Trophoblast cell (in vitro differentiated cells and primary cell): Measurements from ENCODE around the gene AK6.

Source experiments
- DNase-seq, 2 donors: peaks; one replicate each; pipeline ENCODE4 v3.0.0-alpha.2; 2016
- H2AFZ ChIP-seq: 2 replicates; pipeline ENCODE4 v1.6.1; 2013; ENCODE audit warnings: low read length, moderate library complexity, mild to moderate bottlenecking; ENCODE audit not compliant: insufficient read depth, poor library complexity
- H2AK5ac ChIP-seq: 2 replicates; pipeline ENCODE4 v1.6.1; 2013; ENCODE audit warnings: mild to moderate bottlenecking, low read length
- H2BK120ac ChIP-seq: 2 replicates; pipeline ENCODE4 v1.6.1; 2013; ENCODE audit warnings: low read length, mild to moderate bottlenecking, moderate library complexity; ENCODE audit not compliant: insufficient read depth, poor library complexity
- H2BK12ac ChIP-seq: 2 replicates; pipeline ENCODE4 v1.6.1; 2013; ENCODE audit warnings: mild to moderate bottlenecking, low read length, moderate library complexity
- H2BK5ac ChIP-seq: 2 replicates; pipeline ENCODE4 v1.6.1; 2013; ENCODE audit warnings: low read length, low read depth, moderate library complexity, mild to moderate bottlenecking; ENCODE audit not compliant: poor library complexity
- H3K14ac ChIP-seq: 2 replicates; pipeline ENCODE4 v1.6.1; 2013; ENCODE audit warnings: mild to moderate bottlenecking, low read length
- H3K18ac ChIP-seq: 2 replicates; pipeline ENCODE4 v1.6.1; 2013; ENCODE audit warnings: mild to moderate bottlenecking, low read length
- H3K23ac ChIP-seq: 2 replicates; pipeline ENCODE4 v1.6.1; 2013; ENCODE audit warnings: low read length
- H3K27ac ChIP-seq: 2 replicates; pipeline ENCODE4 v1.5.1; 2013; ENCODE audit warnings: low read depth, mild to moderate bottlenecking, inconsistent platforms, low read length, moderate library complexity
- H3K27me3 ChIP-seq: 2 replicates; pipeline ENCODE4 v1.6.1; 2013; ENCODE audit warnings: inconsistent platforms, mild to moderate bottlenecking, low read length, moderate library complexity; ENCODE audit not compliant: insufficient read depth
- H3K36me3 ChIP-seq, 2 experiments: 1 replicate in 1 of 2; 2 replicates in 1 of 2; pipeline ENCODE4 v1.6.1; 2013; ENCODE audit warnings: low read length in 2 of 2, mild to moderate bottlenecking in 2 of 2, moderate library complexity in 1 of 2; ENCODE audit not compliant: insufficient read depth in 2 of 2, control insufficient read depth in 1 of 2
- H3K4ac ChIP-seq: 2 replicates; pipeline ENCODE4 v1.6.1; 2013; ENCODE audit warnings: low read depth, mild to moderate bottlenecking, low read length, moderate library complexity
- H3K4me1 ChIP-seq, 2 experiments: 1 replicate in 1 of 2; 2 replicates in 1 of 2; pipeline ENCODE4 v1.6.1; 2013; ENCODE audit warnings: low read length in 2 of 2, mild to moderate bottlenecking in 2 of 2, moderate library complexity in 1 of 2; ENCODE audit not compliant: insufficient read depth in 2 of 2, control insufficient read depth in 1 of 2
- H3K4me2 ChIP-seq: 2 replicates; pipeline ENCODE4 v1.6.1; 2013; ENCODE audit warnings: inconsistent platforms, mild to moderate bottlenecking, low read length, moderate library complexity
- H3K4me3 ChIP-seq: 2 replicates; pipeline ENCODE4 v1.5.1; 2013; ENCODE audit warnings: mild to moderate bottlenecking, low read depth, low read length, inconsistent platforms
- H3K79me1 ChIP-seq: one replicate; pipeline ENCODE4 v1.6.1; 2013; ENCODE audit warnings: low read length
- H3K79me2 ChIP-seq: 2 replicates; pipeline ENCODE4 v1.6.1; 2013; ENCODE audit warnings: low read length, mild to moderate bottlenecking; ENCODE audit not compliant: control insufficient read depth, insufficient read depth, poor library complexity
- H3K9ac ChIP-seq: 2 replicates; pipeline ENCODE4 v1.6.1; 2013; ENCODE audit warnings: mild to moderate bottlenecking, low read length
- H3K9me3 ChIP-seq: 2 replicates; pipeline ENCODE4 v1.6.1; 2013; ENCODE audit warnings: low read depth, mild to moderate bottlenecking, control low read depth, inconsistent platforms, low read length; ENCODE audit not compliant: insufficient read depth
- H4K12ac ChIP-seq: 2 replicates; pipeline ENCODE4 v1.6.1; 2013; ENCODE audit warnings: low read depth, mild to moderate bottlenecking, low read length, moderate library complexity
- H4K8ac ChIP-seq: 2 replicates; pipeline ENCODE4 v1.6.1; 2013; ENCODE audit warnings: low read depth, mild to moderate bottlenecking, low read length, moderate library complexity
- H4K91ac ChIP-seq: one replicate; pipeline ENCODE4 v1.6.1; 2013; ENCODE audit warnings: low read depth, mild to moderate bottlenecking, low read length, moderate library complexity
- WGBS: extraction: QIAGEN DNeasy Blood & Tissue Kit; methylation state at CpG from one replicate; pipeline ENCODE4 v1.1.7; 2013; ENCODE audit warnings: missing lambda C conversion rate; ENCODE audit not compliant: insufficient read length, insufficient coverage; ENCODE audit errors: extremely low coverage; 5-methylcytosine and 5-hydroxymethylcytosine counted together

Gene AK6

GRCh38 chr5:69367697-69368279, 1.5 kb downstream of the AK6 start:
- WGBS, result no CpG with 5 or more reads among the region's 11 CpGs

DNA sequence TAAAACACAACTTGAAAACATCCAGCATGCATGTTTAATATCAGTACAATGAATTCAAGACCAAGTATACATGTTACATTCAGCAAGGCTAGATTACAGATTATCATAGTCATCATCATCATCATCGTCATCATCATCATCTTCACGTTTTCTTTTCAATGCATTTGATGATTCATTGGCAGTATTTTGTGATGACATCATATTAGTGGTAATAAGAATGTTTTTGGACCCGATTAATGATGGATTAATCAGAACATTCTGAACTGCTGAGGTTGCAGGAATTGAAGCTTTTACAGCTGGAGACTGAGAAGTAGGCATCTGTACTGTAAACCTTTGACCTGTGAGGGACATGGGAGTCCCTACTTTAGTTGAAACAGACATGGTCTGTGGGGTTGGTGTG, 4.5 kb downstream of the AK6 start:
- no peak overlapping the region for H3K4me3 ChIP-seq
- no peak overlapping the region for H2BK5ac ChIP-seq
- no peaks in the 10 kb centered on the region for H3K27me3 ChIP-seq
- no peak overlapping the region for H4K8ac ChIP-seq
- peaks cover 10 to 13% of the 10 kb centered on the region in 2 experiments for H3K36me3 ChIP-seq
- H3K27ac ChIP-seq, result no peak overlapping the region
- H2BK12ac ChIP-seq, result no peak overlapping the region
- WGBS, result no CpG with 5 or more reads among the region's 3 CpGs
- no peak overlapping the region for H3K9ac ChIP-seq
- DNase-seq, result no peak
- H3K23ac ChIP-seq, result no peak overlapping the region
- no peak overlapping the region for H3K18ac ChIP-seq
- peaks cover 8% of the 10 kb centered on the region for H3K79me1 ChIP-seq
- no peak overlapping the region for H2AK5ac ChIP-seq
- peak overlapping the region; percentile 15 for H3K4ac ChIP-seq
- peaks cover 0 to 2% of the 10 kb centered on the region in 2 experiments for H3K4me1 ChIP-seq
- no peak overlapping the region for H4K12ac ChIP-seq
- H3K14ac ChIP-seq, result no peak overlapping the region
- no peak overlapping the region for H2BK120ac ChIP-seq
- no peak overlapping the region for H3K4me2 ChIP-seq
- H4K91ac ChIP-seq, result no peak overlapping the region
- H3K79me2 ChIP-seq, result peaks cover 11% of the 10 kb centered on the region
- H2AFZ ChIP-seq, result no peak overlapping the region
- H3K9me3 ChIP-seq, result no peaks in the 10 kb centered on the region

More at GRCh38 chr5:69367697-69368279, 1.5 kb downstream of the AK6 start:
- Histone ChIP-seq H3K27ac (no peak overlapping the region), H3K9ac (no peak overlapping the region), H3K36me3 (peaks cover 7 to 11% of the 10 kb centered on the region in 2 experiments), H2AK5ac (peak overlapping the region; percentile 46), H3K4me1 (peaks cover 0 to 2% of the 10 kb centered on the region in 2 experiments), H3K79me1 (peaks cover 8% of the 10 kb centered on the region), H2AFZ (no peak overlapping the region), H3K79me2 (peaks cover 15% of the 10 kb centered on the region), H3K14ac (no peak overlapping the region), H4K8ac (peak overlapping the region; percentile 44), H2BK5ac (peak overlapping the region; percentile 18), H3K4me3 (no peak overlapping the region), H3K4me2 (peak overlapping the region; percentile 2), H3K18ac (peak overlapping the region; percentile 42), H4K91ac (peak overlapping the region; percentile 4), H3K27me3 (no peaks in the 10 kb centered on the region), H3K9me3 (no peaks in the 10 kb centered on the region), H4K12ac (peak overlapping the region; percentile 67), H3K23ac (no peak overlapping the region), H3K4ac (peak overlapping the region; percentile 100), H2BK120ac (no peak overlapping the region), H2BK12ac (no peak overlapping the region)
- peak; percentile 7 to 27 for DNase-seq

GRCh38 chr5:69364414-69364813, 4.9 kb downstream of the AK6 start:
- H2AFZ ChIP-seq, result no peak overlapping the region
- H4K12ac ChIP-seq, result no peak overlapping the region
- peaks cover 11% of the 10 kb centered on the region for H3K79me2 ChIP-seq
- H4K91ac ChIP-seq, result no peak overlapping the region
- H3K4me1 ChIP-seq, result peaks cover 0 to 2% of the 10 kb centered on the region in 2 experiments
- peaks cover 3% of the 10 kb centered on the region for H3K79me1 ChIP-seq
- no peak overlapping the region for H2AK5ac ChIP-seq
- H3K4ac ChIP-seq, result no peak overlapping the region
- H3K18ac ChIP-seq, result no peak overlapping the region
- H3K23ac ChIP-seq, result no peak overlapping the region
- H3K4me3 ChIP-seq, result no peak overlapping the region
- H3K9me3 ChIP-seq, result no peaks in the 10 kb centered on the region
- H3K36me3 ChIP-seq, result peaks cover 10 to 13% of the 10 kb centered on the region in 2 experiments
- no peak overlapping the region for H3K9ac ChIP-seq
- H2BK5ac ChIP-seq, result no peak overlapping the region
- WGBS, result no CpG with 5 or more reads among the region's 3 CpGs
- no peaks in the 10 kb centered on the region for H3K27me3 ChIP-seq
- H3K4me2 ChIP-seq, result no peak overlapping the region
- H2BK12ac ChIP-seq, result no peak overlapping the region
- no peak overlapping the region for H3K14ac ChIP-seq
- peak; percentile 51 to 79 for DNase-seq
- no peak overlapping the region for H3K27ac ChIP-seq
- no peak overlapping the region for H2BK120ac ChIP-seq
- H4K8ac ChIP-seq, result no peak overlapping the region

DNA sequence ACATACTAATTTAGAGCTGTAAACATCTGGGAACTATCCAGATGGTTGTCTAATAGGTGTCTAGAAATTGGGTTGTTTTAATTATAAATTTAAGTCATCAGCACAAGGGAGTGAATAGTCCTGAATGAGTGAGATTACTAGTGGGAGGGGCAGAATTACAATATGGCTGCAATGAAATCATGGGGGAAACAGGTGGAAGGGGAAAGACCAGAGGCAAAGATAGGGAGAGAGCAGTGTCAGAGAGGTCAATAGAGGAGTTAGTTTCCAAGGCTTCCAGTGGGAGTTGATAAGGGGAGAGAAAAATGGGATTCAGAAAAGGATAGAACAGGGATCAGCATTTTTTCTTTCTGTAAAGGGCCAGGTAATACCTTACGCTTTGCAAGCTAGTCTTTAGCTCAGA, 8.9 kb downstream of the AK6 start:
- Histone ChIP-seq H3K9ac (no peak overlapping the region), H3K27me3 (no peaks in the 10 kb centered on the region), H2BK12ac (no peak overlapping the region), H2AK5ac (no peak overlapping the region), H4K12ac (no peak overlapping the region), H3K4me2 (no peak overlapping the region), H3K4me3 (no peak overlapping the region), H3K9me3 (no peaks in the 10 kb centered on the region), H3K79me1 (no peaks in the 10 kb centered on the region), H3K4ac (no peak overlapping the region), H2BK120ac (no peak overlapping the region), H3K4me1 (no peaks in the 10 kb centered on the region), H4K91ac (no peak overlapping the region), H3K27ac (no peak overlapping the region), H3K79me2 (no peaks in the 10 kb centered on the region), H3K36me3 (peaks cover 8 to 10% of the 10 kb centered on the region in 2 experiments), H3K18ac (no peak overlapping the region), H3K14ac (no peak overlapping the region), H4K8ac (no peak overlapping the region), H2AFZ (no peak overlapping the region), H3K23ac (no peak overlapping the region), H2BK5ac (no peak overlapping the region)
- WGBS, result no CpG with 5 or more reads among the region's 1 CpG
- no peak for DNase-seq
